Activated effector memory CD4-positive, alpha-beta T cell treated with anti-CD3 and anti-CD28 coated beads, Interleukin-2, amount 50 U/mL, for 16 hours (primary cell): Measurements from ENCODE around the gene CMIP.
"Not testable (repeated sequence)": the region's sequence is repeated elsewhere in the genome, so short reads cannot be mapped to it uniquely, and the experiment has no call there.

Source experiments
- DNase-seq: peaks from one replicate; pipeline ENCODE4 v3.0.0-alpha.2; 2020

CMIP gene

DNA sequence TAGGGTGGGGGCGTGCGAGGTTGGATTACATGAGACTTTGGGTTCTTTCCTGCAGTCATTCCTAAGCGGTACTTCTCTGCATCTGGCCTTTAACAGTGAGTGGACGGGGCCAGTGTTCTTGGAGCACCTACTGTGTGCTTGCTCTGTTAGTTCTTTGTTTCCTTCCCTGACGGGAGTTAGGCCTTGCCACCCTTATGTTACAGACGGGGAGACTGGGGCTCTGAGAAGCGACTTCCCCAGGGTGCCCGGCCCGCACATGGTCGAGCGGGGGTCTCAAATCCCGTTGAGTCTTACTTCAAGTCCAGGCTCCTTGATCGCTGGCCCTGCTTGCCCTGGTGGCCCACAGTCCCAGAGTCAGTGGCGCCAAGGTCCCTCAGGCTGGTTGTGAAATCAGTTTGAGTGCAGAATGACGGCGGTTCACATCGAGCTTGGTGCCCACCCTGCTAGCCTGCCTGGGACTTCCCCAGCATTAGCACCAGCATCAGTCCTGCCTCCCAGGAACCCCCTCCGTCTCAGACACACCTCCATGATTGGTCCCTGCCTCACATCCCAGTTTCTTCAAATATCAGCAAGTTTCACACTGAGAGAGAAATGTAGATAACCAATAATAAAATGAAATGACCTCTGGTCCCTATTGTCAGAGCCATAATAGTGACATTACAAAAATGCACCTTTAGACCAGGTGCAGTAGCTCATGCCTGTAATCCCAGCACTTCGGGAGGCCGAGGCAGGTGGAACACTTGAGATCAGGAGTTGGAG is 128.0 kb downstream of the CMIP start:
- no peak for DNase-seq

- DNase-seq, result no peak
These were observed 129.0 kb downstream of the CMIP start for GRCh38 chr16:81573533-81574020.

- DNase-seq, result no peak
These were observed 129.6 kb downstream of the CMIP start for GRCh38 chr16:81574168-81574567.

GRCh38 chr16:81575307-81575706 is 130.7 kb downstream of the CMIP start:
- no peak for DNase-seq

DNA sequence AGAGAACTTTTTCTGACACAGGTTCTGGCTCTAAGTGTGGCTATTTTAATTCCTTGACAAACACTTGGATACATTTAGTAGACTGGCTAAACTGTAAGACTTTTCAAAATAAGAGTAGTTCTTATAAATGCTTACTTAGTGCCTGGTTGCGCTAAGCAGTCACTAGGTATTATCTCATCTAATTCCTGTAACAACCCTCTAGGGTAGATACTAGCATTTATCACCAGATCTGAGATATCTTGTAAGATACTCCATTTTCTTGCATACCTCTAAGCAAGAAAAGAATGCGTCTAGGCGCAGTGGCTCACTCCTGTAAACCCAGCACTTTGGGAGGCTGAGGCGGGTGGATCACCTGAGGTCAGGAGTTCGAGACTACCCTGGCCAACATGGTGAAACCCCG is 131.2 kb downstream of the CMIP start:
- no peak for DNase-seq

GRCh38 chr16:81576696-81577095 is 132.1 kb downstream of the CMIP start:
- DNase-seq, result no peak

DNA sequence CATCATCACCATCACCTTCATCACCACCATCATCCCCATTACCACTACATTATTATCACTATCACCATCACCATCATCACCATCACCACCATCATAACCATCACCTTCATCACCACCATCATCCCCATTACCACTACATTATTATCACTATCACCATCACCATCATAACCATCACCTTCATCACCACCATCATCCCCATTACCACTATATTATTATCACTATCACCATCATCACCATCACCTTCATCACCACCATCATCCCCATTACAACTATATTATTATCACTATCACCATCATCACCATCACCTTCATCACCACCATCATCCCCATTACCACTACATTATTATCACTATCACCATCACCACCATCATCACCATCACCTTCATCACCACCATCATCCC is 132.7 kb downstream of the CMIP start:
- not testable (repeated sequence) for DNase-seq

DNA sequence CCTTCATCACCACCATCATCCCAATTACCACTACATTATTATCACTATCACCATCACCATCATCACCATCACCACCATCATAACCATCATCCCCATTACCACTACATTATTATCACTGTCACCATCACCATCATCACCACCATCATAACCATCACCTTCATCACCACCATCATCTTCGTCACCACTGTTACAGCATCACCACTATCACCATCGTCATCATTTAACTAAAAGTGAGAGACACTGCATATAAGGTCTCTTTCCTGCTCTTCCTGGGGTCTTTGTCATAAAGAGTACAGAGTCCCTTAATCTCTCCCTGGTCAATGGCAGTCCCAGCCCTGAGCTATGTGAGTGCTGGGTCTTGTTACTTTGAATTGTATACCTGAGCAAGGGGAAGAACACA is 133.5 kb downstream of the CMIP start:
- DNase-seq, result no peak

GRCh38 chr16:81578636-81579413 is 134.2 kb downstream of the CMIP start:
- no peak for DNase-seq

DNA sequence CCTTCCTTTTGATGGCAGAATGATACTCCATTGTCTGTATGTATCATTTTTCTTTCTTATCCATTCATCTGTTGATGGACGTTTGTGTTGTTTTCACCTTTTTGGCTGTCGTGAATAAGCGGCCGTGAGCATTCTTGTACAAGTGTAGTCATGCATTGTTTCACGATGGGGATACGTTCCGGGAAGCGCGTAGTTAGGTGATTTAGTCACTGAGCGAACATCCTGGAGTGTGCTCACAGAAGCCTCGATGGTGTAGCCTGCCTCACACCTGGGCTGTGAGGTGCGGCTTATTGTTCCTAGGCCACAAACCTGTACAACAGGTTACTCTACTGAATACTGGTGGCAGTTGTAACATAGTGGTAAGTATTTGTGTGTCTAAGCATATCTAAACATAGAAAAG is 136.5 kb downstream of the CMIP start:
- DNase-seq, result no peak

DNA sequence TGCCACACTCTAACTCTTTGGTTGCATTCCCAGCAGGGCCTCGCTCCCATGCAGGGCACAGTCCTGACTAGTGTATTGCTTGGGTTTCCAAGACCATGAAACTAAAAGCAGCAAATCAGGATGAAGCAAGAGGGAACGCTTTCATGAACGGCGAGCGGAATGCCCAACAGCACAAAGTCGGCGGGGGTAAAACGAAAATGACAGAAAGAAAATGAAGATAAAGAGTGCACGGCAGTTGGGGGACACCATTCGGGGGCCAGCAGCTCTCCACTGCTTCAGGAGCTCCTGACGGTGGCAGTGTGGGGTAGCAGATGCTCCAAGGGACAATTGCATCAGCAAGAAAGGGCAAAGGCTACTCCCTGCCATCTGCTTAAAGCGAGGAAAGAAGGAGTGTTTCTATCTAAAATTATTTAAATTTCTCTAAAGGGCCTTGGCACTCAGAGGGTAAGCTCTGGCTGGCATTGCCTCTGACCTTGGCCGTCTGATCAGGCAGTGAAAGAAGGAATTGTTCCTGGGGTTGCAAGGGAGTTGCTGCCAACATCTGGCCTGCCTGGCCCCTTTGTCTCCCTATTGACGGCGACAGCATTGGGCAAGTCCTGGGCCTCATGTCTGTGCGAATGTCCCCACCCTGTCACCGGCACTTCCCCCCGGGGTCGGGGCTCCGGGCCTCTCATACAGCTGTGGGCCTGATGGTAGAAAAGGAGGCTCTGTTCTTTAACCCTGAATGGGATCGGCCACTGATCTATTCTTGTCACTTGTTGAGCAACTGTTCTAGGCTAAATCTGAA is 138.2 kb downstream of the CMIP start:
- DNase-seq, result no peak

DNA sequence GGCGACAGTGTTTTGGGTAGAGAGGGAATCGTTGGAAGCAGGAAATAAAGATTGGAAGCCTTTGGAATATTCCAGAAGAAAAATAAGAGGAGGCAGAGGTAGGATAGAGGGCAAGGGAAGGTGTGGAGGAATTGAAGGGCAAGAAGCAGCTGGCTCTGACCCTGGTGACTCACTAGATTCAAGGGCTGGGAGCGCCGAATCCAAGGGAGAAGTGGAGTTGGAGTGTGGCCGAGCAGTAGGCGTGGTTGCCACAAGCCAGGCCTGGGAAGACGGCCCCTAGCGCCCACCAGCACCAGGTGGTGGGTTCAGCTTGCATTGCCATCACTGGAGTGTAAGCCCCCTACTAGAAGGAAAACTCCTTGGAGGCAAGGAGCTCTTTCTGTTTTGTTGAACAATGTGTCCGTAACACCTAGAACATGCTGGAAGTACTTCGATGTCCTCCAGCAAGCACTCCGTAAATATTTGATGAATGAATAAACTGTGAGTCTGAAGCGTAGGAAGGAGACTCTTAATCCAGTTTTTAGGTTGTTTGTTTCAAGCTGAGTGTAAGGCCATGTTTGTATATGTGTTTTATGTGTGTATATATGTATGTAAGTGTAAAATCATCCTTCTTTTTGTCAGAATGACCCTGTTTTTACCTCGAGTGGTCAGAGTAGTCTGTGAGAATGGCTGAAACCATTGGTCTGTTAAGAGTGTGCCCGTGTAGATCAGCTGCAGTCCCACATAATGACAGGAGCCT is 139.5 kb downstream of the CMIP start:
- no peak for DNase-seq

DNA sequence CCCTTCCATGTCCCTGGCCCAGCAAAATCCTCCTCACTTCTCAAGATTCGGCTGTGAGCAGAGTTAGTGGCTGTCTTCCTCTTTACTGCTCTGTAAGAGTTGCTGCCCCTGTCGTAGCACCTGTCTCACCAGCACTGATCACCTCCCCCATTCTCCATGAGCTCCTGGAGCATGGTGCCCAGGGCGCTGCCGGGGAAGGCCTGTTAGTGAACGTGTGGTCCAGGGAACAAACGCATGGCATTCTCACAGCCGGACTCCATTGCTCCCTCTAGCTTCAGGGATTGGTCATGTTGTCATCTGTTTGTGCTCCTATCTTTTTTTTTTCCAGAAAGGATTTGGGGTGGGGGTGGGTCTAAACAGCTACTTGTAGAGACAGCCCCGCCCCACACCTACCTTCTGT is 141.2 kb downstream of the CMIP start:
- no peak for DNase-seq

- DNase-seq, result no peak
These were observed 141.8 kb downstream of the CMIP start for GRCh38 chr16:81586417-81586816.

DNA sequence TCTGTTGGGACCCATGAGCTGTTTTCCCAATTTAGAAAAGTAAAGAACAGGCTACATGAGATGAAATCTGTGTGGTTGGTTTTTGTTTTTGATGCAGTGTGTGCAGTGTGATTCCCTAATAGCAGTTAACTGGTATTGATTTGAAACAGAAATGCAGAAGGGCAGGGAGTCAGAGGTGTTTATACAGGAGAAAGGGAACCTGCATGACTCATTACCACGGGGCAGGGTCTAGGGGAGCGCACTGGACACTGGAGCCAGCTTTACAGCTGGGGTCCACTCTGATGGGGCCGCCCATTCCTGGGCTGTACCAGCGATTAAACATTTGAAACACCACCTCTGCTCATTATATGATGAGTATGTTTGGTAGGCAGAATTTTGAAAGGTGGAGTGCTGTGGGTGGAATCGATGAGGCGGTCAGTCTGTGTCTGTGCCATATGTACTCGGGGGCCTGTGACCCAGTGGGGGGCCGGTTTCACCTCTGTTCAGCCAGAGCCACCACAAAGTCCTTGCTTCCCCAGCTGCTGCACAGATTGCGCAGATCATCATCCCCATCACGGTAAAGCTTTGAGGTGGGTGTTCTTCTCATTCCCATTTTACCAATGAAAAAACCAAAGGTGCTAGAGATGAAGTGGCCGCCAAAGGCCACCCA is 142.5 kb downstream of the CMIP start:
- DNase-seq, result no peak

DNA sequence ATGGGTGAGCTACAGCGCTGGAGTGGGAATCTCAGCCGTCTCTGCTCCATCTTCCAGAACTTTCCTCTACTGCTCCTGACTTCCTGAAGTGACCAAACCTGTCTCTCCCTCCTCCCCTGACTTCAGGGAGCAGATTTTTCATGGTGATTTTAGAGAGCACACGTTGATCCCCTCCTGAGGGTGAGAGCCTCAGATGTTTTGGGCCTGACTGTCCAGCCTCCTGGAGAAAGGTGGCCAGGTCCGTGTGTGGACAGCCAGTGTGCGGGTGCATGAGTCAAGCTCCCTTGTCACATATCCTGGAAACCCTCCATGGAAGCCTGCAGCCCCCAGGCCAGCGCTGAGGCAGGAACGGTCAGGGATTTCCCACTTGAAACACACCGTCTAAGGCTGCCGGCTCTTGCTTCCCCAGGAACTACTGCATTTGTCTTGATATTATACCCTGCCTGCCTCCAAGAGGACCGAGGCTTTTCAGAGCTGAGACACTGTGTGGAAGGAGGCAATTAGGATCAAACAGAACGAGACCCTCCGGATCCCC is 143.1 kb downstream of the CMIP start:
- no peak for DNase-seq

DNA sequence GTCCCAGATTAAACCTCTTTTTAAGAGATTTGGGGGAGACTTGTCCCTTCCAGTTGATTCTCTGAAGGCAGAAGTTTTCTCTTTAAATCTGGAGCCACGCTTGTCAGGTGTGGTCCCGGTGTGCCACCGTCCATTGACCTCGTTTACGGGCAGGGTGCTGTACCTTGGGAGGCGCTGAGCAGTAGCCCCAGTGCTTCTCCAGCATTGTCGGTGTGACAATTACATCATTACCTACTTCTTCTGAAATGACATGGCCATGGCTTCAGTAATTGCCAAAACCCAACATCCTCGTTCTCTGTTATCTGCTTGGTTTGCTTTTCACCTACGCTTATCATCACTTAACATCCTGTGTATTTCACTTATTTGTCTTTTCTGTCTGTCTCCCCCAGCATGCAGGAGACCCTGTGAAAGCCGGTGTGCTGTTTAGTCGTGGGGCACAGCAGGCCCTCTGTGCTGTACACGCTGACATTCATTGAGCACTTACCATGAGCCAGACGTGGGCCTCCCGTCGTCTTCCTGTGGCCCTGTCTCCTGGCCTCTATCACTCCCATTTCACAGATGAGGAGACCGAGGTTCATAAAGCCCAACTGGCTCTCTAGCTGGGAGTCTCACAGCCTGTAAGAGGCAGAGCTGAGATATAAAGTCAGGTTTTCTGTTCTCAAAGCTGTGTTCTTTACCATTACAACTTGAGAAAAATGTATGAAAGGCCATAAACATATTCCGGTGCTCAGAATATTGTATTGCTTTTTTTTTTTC is 143.9 kb downstream of the CMIP start:
- DNase-seq, result no peak

- no peak for DNase-seq
These were observed 145.5 kb downstream of the CMIP start for GRCh38 chr16:81589975-81590650.

DNA sequence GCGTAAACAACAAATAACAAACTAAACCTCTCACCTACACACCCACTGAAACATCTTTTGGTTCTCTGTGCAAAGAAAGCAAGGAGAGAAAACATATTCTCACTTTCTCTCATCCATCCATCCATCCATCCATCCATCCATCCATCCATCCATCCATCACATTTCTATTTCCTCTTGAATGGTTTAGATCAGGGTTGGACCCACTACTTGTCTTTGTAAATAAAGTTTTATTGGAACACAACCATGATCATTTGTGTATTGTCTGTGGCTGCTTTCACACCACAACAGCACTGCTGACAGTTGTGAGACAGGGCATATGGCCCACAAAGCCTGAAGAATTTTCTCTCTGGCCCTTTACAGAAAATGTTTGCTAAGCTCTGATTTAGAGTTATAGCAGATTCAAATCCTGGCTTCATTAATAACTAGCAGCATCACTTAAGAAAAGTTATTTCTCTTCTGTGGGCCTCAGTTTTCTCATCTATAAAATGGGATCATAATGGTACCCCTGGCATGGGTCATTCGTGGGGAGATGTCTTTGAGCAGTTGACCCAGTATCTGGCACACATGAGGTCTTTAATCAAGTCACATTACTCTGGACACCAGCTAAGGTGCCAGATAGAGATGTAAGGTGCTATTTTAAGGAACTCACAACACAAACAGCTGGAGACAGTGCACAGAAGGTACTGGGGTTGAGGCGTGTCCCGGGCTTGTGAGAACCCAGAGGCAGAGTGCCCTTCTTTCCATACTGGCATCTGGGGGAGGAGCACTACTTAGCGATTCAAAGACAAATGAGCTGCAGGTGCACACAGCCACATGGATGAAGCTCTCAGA is 146.3 kb downstream of the CMIP start:
- DNase-seq, result no peak

DNA sequence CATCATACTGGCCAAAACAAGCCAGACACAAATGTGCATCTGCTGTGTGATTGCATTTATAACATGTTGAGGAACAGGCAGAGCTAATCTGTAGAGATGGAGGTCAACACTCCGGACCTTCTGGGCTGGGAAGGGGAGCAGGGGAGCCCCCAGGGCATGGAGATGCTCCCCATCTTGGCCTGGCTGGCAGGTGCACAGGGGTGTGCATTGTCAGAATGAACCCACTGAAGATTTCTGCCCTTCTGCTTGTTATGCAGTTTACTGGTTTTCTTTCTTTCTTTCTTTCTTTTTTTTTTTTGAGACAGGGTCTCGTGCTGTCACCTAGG is 146.9 kb downstream of the CMIP start:
- DNase-seq, result no peak
